Endothelial cell of umbilical vein (primary cell): ENCODE results near the gene AMH. TPM values are rescaled to one million over a fixed set of nuclear protein-coding genes. Genes with fewer than 3 reads are reported as not detected.
A peak's percentile ranks its signal among the peaks of the same experiment; 100 is the strongest.

ENCODE experiments used
- BruUV-seq: library from RNA; stranded (reverse); fragments of 400-500 nt; replicated peaks from 2 replicates; lab custom pipeline; 2021; lab: Mats Ljungman, UMichigan
- CTCF ChIA-PET: fragments of 300-600, 350-600 bp; sonication (Branson Sonifier 250); formaldehyde crosslinking; loops from one replicate; lab custom pipeline; 2021; ENCODE audit warnings: antibody characterized with exemption, inconsistent platforms; lab: Charles Lee
- POLR2A ChIA-PET: fragments of 300-600, 350-600 bp; sonication (Branson Sonifier 250); formaldehyde crosslinking; loops from one replicate; lab custom pipeline; 2021; ENCODE audit warnings: antibody characterized with exemption, inconsistent platforms; lab: Charles Lee
- DNase-seq: peaks from one replicate; pipeline ENCODE4 v3.0.0-alpha.2; 2011; ENCODE audit warnings: low read depth, low spot score
- FAIRE-seq: peaks from 2 replicates; lab custom pipeline; 2011; peaks lifted over from hg19 to GRCh38; lab: Jason Lieb, UNC
- H2AFZ ChIP-seq: 2 replicates; pipeline ENCODE4 v1.6.0; 2012; ENCODE audit warnings: low read depth, low read length, control low read depth, inconsistent platforms
- H3K27ac ChIP-seq: 2 replicates; pipeline ENCODE4 v1.5.1; 2011; ENCODE audit warnings: low read depth, mild to moderate bottlenecking, control low read depth, low read length, moderate library complexity; ENCODE audit not compliant: insufficient read depth
- H3K27me3 ChIP-seq, 2 experiments: 2 replicates each; pipeline versions ENCODE4 v1.6.0 to v1.6.1; 2011; ENCODE audit warnings: low read length in 2 of 2, mixed read lengths in 1 of 2; ENCODE audit not compliant: control insufficient read depth in 2 of 2, insufficient read depth in 2 of 2
- H3K36me3 ChIP-seq, 2 experiments: 2 replicates in 1 of 2; 3 replicates in 1 of 2; pipeline ENCODE4 v1.5.1; 2011; ENCODE audit warnings: low read length in 2 of 2, mild to moderate bottlenecking in 1 of 2, moderate library complexity in 1 of 2; ENCODE audit not compliant: control insufficient read depth in 2 of 2, insufficient read depth in 2 of 2; ENCODE audit errors: extremely low read depth in 1 of 2
- H3K4me1 ChIP-seq: 3 replicates; pipeline ENCODE4 v1.5.1; 2011; ENCODE audit warnings: mild to moderate bottlenecking, low read length; ENCODE audit not compliant: control insufficient read depth, insufficient read depth; ENCODE audit errors: extremely low read depth
- H3K4me2 ChIP-seq: 2 replicates; pipeline ENCODE4 v1.6.1; 2011; ENCODE audit warnings: low read length, control low read depth, mixed read lengths; ENCODE audit not compliant: insufficient read depth
- H3K4me3 ChIP-seq, 3 experiments: fragments of 200-600 bp in 1 of 3; sonication (generic), shearing (Covaris generic) in 1 of 3; replicated peaks in 1 of 3; 2 replicates each; pipeline ENCODE4 v1.5.1; 2011 to 2016; ENCODE audit warnings: control low read depth in 3 of 3, low read length in 3 of 3, mild to moderate bottlenecking in 2 of 3, inconsistent platforms in 1 of 3, low read depth in 1 of 3, moderate library complexity in 1 of 3; ENCODE audit not compliant: insufficient read depth in 1 of 3
- H3K79me2 ChIP-seq: 2 replicates; pipeline ENCODE4 v1.6.0; 2012; ENCODE audit warnings: low read length, inconsistent platforms; ENCODE audit not compliant: control insufficient read depth, insufficient read depth
- H3K9ac ChIP-seq: replicated peaks from 2 replicates; pipeline ENCODE3; 2011; ENCODE audit warnings: low read length, control low read depth; ENCODE audit not compliant: insufficient read depth; ENCODE audit errors: extremely low read depth
- H3K9me1 ChIP-seq: replicated peaks from 3 replicates; pipeline ENCODE4 v1.6.0; 2011; ENCODE audit warnings: mild to moderate bottlenecking, low read length; ENCODE audit not compliant: control insufficient read depth, insufficient read depth; ENCODE audit errors: extremely low read depth
- H3K9me3 ChIP-seq: replicated peaks from 2 replicates; pipeline ENCODE4 v1.5.1; 2012; ENCODE audit warnings: low read length, inconsistent platforms; ENCODE audit not compliant: control insufficient read depth, insufficient read depth
- H4K20me1 ChIP-seq: replicated peaks from 2 replicates; pipeline ENCODE3; 2011; ENCODE audit warnings: mild to moderate bottlenecking, low read length; ENCODE audit not compliant: control insufficient read depth, insufficient read depth; ENCODE audit errors: extremely low read depth
- EZH2 ChIP-seq: IDR thresholded peaks from 2 replicates; pipeline ENCODE4 v1.6.1; 2012; ENCODE audit warnings: borderline replicate concordance, low read depth, mild to moderate bottlenecking, moderate library complexity, low read length, inconsistent platforms; ENCODE audit not compliant: severe bottlenecking
- FOS ChIP-seq: IDR thresholded peaks from 2 replicates; pipeline ENCODE4 v1.6.1; 2011; ENCODE audit warnings: mild to moderate bottlenecking, low read length, moderate library complexity, borderline replicate concordance; ENCODE audit not compliant: insufficient read depth
- GATA2 ChIP-seq: IDR thresholded peaks from 2 replicates; pipeline ENCODE4 v1.7.0; 2011; ENCODE audit warnings: low read depth, mild to moderate bottlenecking, moderate library complexity, mixed read lengths, low read length; ENCODE audit not compliant: insufficient read length, insufficient read depth
- JUN ChIP-seq: IDR thresholded peaks from 2 replicates; pipeline ENCODE4 v1.6.1; 2011; ENCODE audit warnings: borderline replicate concordance, low read depth; ENCODE audit not compliant: insufficient read length, insufficient read depth
- MYC ChIP-seq: IDR thresholded peaks from one replicate; pipeline ENCODE4 v1.6.1; 2011; ENCODE audit warnings: mild to moderate bottlenecking, low read depth, low read length
- POLR2A ChIP-seq: IDR thresholded peaks from 2 replicates; pipeline ENCODE4 v1.6.1; 2012; ENCODE audit warnings: low read depth, mild to moderate bottlenecking, control low read depth, low read length
- POLR2AphosphoS5 ChIP-seq: IDR thresholded peaks from 2 replicates; pipeline ENCODE4 v1.6.1; 2012; ENCODE audit warnings: low read depth, mild to moderate bottlenecking, control low read depth, low read length, moderate library complexity; ENCODE audit not compliant: insufficient read depth
- dilution Hi-C: fragments of 300-500 bp; cut with MboI; formaldehyde crosslinking; loops from one replicate; pipeline ENCODE4 v1.15.0; 2019; ENCODE audit warnings: low sequenced_read_pairs; ENCODE audit not compliant: extremely low pct_ligation_motif_present
- intact Hi-C: fragments of 100-400 bp; cut with micrococcal nuclease; formaldehyde crosslinking; loops from one replicate; pipeline ENCODE4 v1.10.0; 2022
- polyA plus RNA-seq, 4 experiments: library from polyadenylated mRNA; depleted of rRNA in 3 of 4; stranded (reverse) in 3 of 4; unstranded in 1 of 4; fragments of >200 nt; gene quantifications; 2 replicates each; pipeline versions ENCODE4 v1.2.1 to v1.2.3, GENCODE V29; 2011 to 2012; ENCODE audit warnings: missing spikeins in 1 of 4
- total RNA-seq: library from RNA; stranded (reverse); gene quantifications from 2 replicates; pipeline ENCODE4 v1.2.3, GENCODE V29; 2021
- TF ChIP-seq, protein P1 (sequence below): IDR thresholded peaks from 2 replicates; pipeline ENCODE4 v1.6.1; 2011; ENCODE audit not compliant: insufficient read depth, insufficient read length
- TF ChIP-seq, protein P2 (sequence below), 2 donors: IDR thresholded peaks; 1 replicate in 1 of 2; 2 replicates in 1 of 2; pipeline ENCODE4 v1.5.1; 2011; ENCODE audit warnings: low read length in 2 of 2, mild to moderate bottlenecking in 2 of 2, moderate library complexity in 2 of 2, control low read depth in 1 of 2, inconsistent platforms in 1 of 2, low read depth in 1 of 2; ENCODE audit not compliant: insufficient read depth in 1 of 2; ENCODE audit errors: extremely low read depth in 1 of 2

AMH gene
- total and polyA plus RNA-seq, 2 donors (not counting 3 experiments of a cell fraction or from before 2014, with no cell fraction given), result 3.3 to 9.6 TPM

DNA sequence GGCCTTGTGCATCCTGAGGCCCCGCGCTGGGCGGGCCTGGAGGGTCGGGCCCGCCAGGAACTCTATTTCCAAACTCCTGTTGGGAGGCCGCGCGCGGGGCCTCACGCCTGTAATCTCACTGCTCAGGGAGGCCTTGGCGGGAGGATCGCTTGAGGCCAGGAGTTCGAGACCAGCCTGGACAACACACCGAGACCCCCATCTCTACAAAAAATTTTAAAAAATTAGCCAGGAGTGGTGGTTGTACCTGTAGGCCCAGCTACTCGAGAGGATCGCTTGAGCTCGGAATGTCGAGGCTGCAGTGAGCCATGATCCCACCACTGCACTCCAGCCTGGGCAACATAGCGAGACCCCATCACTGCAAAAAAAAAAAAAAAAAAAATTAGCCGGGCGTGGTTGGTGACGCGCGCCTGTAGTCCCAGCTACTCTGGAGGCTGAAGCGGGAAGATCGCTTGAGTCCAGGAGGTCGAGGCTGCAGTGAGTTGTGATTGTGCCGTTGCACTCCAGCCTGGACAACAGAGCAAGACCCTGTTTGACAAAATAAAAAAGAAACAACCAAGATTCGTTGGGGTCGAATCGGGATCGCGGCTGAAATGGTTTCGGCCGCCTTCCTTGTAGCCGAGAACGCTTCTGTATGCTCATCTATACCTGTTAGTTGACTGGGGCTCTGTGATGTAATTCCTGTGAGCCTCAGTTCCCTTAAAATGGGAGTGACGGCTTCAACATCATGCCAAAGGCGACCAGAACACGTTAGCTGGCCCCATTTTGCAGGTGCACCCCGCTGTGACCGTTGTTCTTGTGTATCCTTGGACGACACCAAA is 11.9 kb upstream of the AMH start:
- Histone ChIP-seq H2AFZ (no peak overlapping the region), H3K9me1 (no peaks in the 10 kb centered on the region), H3K9me3 (no peaks in the 10 kb centered on the region), H3K27ac (peak overlapping the region; percentile 66), H3K27me3 (no peaks in the 10 kb centered on the region), H3K79me2 (peaks cover 77% of the 10 kb centered on the region), H3K4me1 (peaks cover 45% of the 10 kb centered on the region), H3K4me3 (peak overlapping the region; percentile 25 to 64 (median 56)), H3K36me3 (peaks cover 0 to 13% of the 10 kb centered on the region in 2 experiments), H4K20me1 (no peaks in the 10 kb centered on the region), H3K9ac (peak overlapping the region; percentile 67), H3K4me2 (peak overlapping the region; percentile 93)
- ChIA-PET CTCF (interaction anchor here (0.6 to 4.8 kb wide), 5 partner anchors 16 to 143 kb away, joined by 3 to 40 read pairs (median 6); no protein-coding TSS in a partner anchor), POLR2A (no interaction called here)
- intact Hi-C loops, result loop anchor here (2.0 to 5.0 kb wide), 4 partner anchors 68 to 800 kb away; partner anchors contain the start of gene TIMM13
- no peak for TF ChIP-seq POLR2AphosphoS5
- no peak for TF ChIP-seq MYC
- no peak for TF ChIP-seq JUN
- TF ChIP-seq GATA2, result no peak
- TF ChIP-seq, protein P1, sequence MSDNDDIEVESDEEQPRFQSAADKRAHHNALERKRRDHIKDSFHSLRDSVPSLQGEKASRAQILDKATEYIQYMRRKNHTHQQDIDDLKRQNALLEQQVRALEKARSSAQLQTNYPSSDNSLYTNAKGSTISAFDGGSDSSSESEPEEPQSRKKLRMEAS, result no peak
- no peak for TF ChIP-seq FOS
- TF ChIP-seq, protein P2, sequence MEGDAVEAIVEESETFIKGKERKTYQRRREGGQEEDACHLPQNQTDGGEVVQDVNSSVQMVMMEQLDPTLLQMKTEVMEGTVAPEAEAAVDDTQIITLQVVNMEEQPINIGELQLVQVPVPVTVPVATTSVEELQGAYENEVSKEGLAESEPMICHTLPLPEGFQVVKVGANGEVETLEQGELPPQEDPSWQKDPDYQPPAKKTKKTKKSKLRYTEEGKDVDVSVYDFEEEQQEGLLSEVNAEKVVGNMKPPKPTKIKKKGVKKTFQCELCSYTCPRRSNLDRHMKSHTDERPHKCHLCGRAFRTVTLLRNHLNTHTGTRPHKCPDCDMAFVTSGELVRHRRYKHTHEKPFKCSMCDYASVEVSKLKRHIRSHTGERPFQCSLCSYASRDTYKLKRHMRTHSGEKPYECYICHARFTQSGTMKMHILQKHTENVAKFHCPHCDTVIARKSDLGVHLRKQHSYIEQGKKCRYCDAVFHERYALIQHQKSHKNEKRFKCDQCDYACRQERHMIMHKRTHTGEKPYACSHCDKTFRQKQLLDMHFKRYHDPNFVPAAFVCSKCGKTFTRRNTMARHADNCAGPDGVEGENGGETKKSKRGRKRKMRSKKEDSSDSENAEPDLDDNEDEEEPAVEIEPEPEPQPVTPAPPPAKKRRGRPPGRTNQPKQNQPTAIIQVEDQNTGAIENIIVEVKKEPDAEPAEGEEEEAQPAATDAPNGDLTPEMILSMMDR (IDR thresholded peaks at IDR 0.05; ENCODE audit: extremely low read depth in 1 of 2, insufficient read depth in 1 of 2, low read depth in 1 of 2, low read length in 2 of 2), result no peak
- no peak for TF ChIP-seq EZH2
- TF ChIP-seq POLR2A, result no peak
- dilution Hi-C loops, result no loop called here
- no TSS peak for BruUV-seq
- DNase-seq, result no peak
- peak; percentile 35 for FAIRE-seq
